Heart left ventricle (tissue), 13 donors: Measurements from ENCODE around the gene FAM43A.

ENCODE experiments used
- POLR2A ChIP-seq, 2 donors: fragments of 450-650 bp; IDR thresholded peaks; one replicate each; pipeline ENCODE4 v1.6.1; 2017; ENCODE audit warnings: antibody characterized with exemption in 2 of 2, mild to moderate bottlenecking in 2 of 2, moderate library complexity in 2 of 2
- TF ChIP-seq, protein P1 (sequence below), 12 donors: fragments of 200-600 bp; sonication (generic) in 4 of 12; IDR thresholded peaks; one replicate each; pipeline versions ENCODE4 v1.5.0 to v1.8.0; 2018 to 2022; ENCODE audit warnings: antibody characterized with exemption in 12 of 12, mild to moderate bottlenecking in 5 of 12
- donor health status: ischemic (EF 13 %, LVEDD 7.1; RV severe dilation, severe dysfunction).
- donor health status: DM: no; HTN: yes; CAD: no.
- donor health status: DM: no; HTN: no; CAD: no.
- donor health status: ischemic (EF 25% LVEDD 6.9; RV normal size, moderate dysfunction).
- donor health status: ischemic (EF 25% LVEDD 5.7; RV mildly dilated, moderate dysfunction).
- donor health status: ischemic (EF 35%, LVEDD 5.7; RV mildly dilated, moderate dysfunction).
- donor health status: nonischemic (EF 11% LVEDD 7.7; RV severe dilation, severe dysfunction).
- donor health status: DM: yes; HTN: yes; CAD: no.
- donor health status: PGD.
- donor health status: ischemic (EF 29% LVEDD 5.4; RV normal size, mild dysfunction).
- donor health status: nonischemic (EF 23%, LVEDD 6.1; RV moderate dilation, normal function).

DNA sequence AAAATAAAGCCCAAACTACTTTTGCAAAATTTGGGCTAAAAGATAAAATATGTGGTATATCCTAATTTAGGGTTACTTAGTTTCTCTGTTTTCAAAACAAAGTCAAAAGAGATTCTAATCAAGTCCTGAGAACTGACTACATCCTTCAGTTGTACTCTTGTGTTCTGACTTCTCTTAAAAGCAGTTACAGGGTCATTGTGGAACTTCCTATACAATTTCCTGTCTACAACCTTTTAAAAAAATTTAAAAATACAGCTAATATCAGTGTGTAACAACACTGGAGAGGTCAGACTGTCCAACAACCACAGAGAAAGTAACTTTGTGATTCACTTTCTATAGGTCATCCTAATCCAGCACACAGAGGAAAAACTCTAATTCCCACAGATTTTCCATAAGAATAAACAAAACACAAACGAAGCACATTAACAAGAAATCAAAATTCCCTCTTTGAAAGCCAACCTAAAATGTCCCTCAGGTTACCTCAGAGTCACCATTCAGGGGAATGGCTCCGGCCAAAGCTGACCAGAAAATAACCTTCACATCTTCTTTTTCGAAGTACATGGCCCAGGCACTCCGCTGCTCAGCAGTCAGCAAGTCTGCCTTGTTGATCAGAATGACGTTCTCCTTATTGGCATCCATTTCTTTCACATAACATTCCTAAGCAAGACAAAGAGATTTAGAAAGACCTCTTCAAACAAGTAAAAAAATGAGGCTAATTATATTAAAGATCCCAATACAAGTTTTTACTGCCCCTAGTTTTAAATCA, 27.0 kb upstream of the FAM43A start:
- TF ChIP-seq POLR2A (IDR thresholded peaks at IDR 0.05), result no peak
- TF ChIP-seq, protein P1, sequence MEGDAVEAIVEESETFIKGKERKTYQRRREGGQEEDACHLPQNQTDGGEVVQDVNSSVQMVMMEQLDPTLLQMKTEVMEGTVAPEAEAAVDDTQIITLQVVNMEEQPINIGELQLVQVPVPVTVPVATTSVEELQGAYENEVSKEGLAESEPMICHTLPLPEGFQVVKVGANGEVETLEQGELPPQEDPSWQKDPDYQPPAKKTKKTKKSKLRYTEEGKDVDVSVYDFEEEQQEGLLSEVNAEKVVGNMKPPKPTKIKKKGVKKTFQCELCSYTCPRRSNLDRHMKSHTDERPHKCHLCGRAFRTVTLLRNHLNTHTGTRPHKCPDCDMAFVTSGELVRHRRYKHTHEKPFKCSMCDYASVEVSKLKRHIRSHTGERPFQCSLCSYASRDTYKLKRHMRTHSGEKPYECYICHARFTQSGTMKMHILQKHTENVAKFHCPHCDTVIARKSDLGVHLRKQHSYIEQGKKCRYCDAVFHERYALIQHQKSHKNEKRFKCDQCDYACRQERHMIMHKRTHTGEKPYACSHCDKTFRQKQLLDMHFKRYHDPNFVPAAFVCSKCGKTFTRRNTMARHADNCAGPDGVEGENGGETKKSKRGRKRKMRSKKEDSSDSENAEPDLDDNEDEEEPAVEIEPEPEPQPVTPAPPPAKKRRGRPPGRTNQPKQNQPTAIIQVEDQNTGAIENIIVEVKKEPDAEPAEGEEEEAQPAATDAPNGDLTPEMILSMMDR (IDR thresholded peaks at IDR 0.05), result no peak
